H9 (cell line): Measurements from ENCODE around the gene HLA-DRB1. TPM values are rescaled to one million over a fixed set of nuclear protein-coding genes. Genes with fewer than 3 reads are reported as not detected.

Experiments
- DNase-seq: peaks from one replicate; pipeline ENCODE4 v3.0.0-alpha.2; 2017
- H2AFZ ChIP-seq: one replicate; pipeline ENCODE4 v1.6.1; 2013; ENCODE audit warnings: mild to moderate bottlenecking, low read length, control low read depth, moderate library complexity
- H2AK5ac ChIP-seq: 2 replicates; pipeline ENCODE4 v1.6.1; 2013; ENCODE audit warnings: low read length, control low read depth, mixed read lengths; ENCODE audit not compliant: insufficient read length
- H2BK120ac ChIP-seq: one replicate; pipeline ENCODE4 v1.6.1; 2013; ENCODE audit warnings: low read depth, mild to moderate bottlenecking, low read length, control low read depth, inconsistent platforms; ENCODE audit not compliant: poor library complexity, severe bottlenecking
- H2BK12ac ChIP-seq: 2 replicates; pipeline ENCODE4 v1.6.1; 2013; ENCODE audit warnings: low read length, control low read depth, mixed read lengths, low read depth; ENCODE audit not compliant: insufficient read length
- H2BK15ac ChIP-seq: 2 replicates; pipeline ENCODE4 v1.6.1; 2013; ENCODE audit warnings: low read depth, low read length, control low read depth
- H2BK20ac ChIP-seq: one replicate; pipeline ENCODE4 v1.6.1; 2013; ENCODE audit warnings: low read depth, mild to moderate bottlenecking, low read length, control low read depth, inconsistent platforms; ENCODE audit not compliant: poor library complexity, severe bottlenecking
- H2BK5ac ChIP-seq: 2 replicates; pipeline ENCODE4 v1.6.1; 2013; ENCODE audit warnings: low read length, control low read depth, mixed read lengths; ENCODE audit not compliant: insufficient read length
- H3K14ac ChIP-seq: 2 replicates; pipeline ENCODE4 v1.6.1; 2013; ENCODE audit warnings: low read length, control low read depth; ENCODE audit not compliant: insufficient read depth
- H3K18ac ChIP-seq: 2 replicates; pipeline ENCODE4 v1.6.1; 2013; ENCODE audit warnings: low read depth, mild to moderate bottlenecking, mixed read lengths, low read length, control low read depth; ENCODE audit not compliant: insufficient read length
- H3K23ac ChIP-seq: 2 replicates; pipeline ENCODE4 v1.6.1; 2013; ENCODE audit warnings: low read length, control low read depth, mixed read lengths, low read depth; ENCODE audit not compliant: insufficient read length
- H3K23me2 ChIP-seq: 2 replicates; pipeline ENCODE4 v1.6.1; 2013; ENCODE audit warnings: low read depth, mild to moderate bottlenecking, mixed read lengths, low read length, control low read depth; ENCODE audit not compliant: insufficient read length, poor library complexity, severe bottlenecking
- H3K27ac ChIP-seq: 2 replicates; pipeline ENCODE4 v1.5.1; 2013; ENCODE audit warnings: low read length, control low read depth, mixed read lengths, low read depth; ENCODE audit not compliant: insufficient read length
- H3K27me3 ChIP-seq: 2 replicates; pipeline ENCODE4 v1.6.1; 2013; ENCODE audit warnings: low read length, control low read depth, inconsistent platforms; ENCODE audit not compliant: insufficient read depth
- H3K4ac ChIP-seq: 2 replicates; pipeline ENCODE4 v1.6.1; 2013; ENCODE audit warnings: low read depth, mild to moderate bottlenecking, control low read depth, inconsistent platforms, low read length, moderate library complexity
- H3K4me1 ChIP-seq: 2 replicates; pipeline ENCODE4 v1.6.1; 2013; ENCODE audit warnings: low read length, control low read depth, inconsistent platforms; ENCODE audit not compliant: insufficient read depth
- H3K4me2 ChIP-seq: 2 replicates; pipeline ENCODE4 v1.6.1; 2013; ENCODE audit warnings: low read length, control low read depth, mixed read lengths; ENCODE audit not compliant: insufficient read length, insufficient read depth
- H3K56ac ChIP-seq: 2 replicates; pipeline ENCODE4 v1.6.1; 2013; ENCODE audit warnings: low read depth, mild to moderate bottlenecking, mixed read lengths, low read length, control low read depth; ENCODE audit not compliant: insufficient read length
- H3K79me1 ChIP-seq: 2 replicates; pipeline ENCODE4 v1.6.1; 2013; ENCODE audit warnings: low read depth, mild to moderate bottlenecking, moderate library complexity, low read length, control low read depth, inconsistent platforms; ENCODE audit not compliant: insufficient read depth, poor library complexity, severe bottlenecking
- H3K79me2 ChIP-seq: 2 replicates; pipeline ENCODE4 v1.6.1; 2013; ENCODE audit warnings: low read length, control low read depth, inconsistent platforms; ENCODE audit not compliant: insufficient read depth
- H3K9ac ChIP-seq: 2 replicates; pipeline ENCODE4 v1.6.1; 2013; ENCODE audit warnings: low read length, control low read depth, mixed read lengths; ENCODE audit not compliant: insufficient read length; ENCODE audit errors: extremely low read depth
- H3K9me3 ChIP-seq: one replicate; pipeline ENCODE4 v1.6.1; 2013; ENCODE audit warnings: low read depth, low read length, inconsistent platforms; ENCODE audit not compliant: control insufficient read depth
- H3T11ph ChIP-seq: one replicate; pipeline ENCODE4 v1.6.1; 2013; ENCODE audit warnings: mild to moderate bottlenecking, low read length, control low read depth, inconsistent platforms
- H4K20me1 ChIP-seq: one replicate; pipeline ENCODE4 v1.6.1; 2013; ENCODE audit not compliant: control insufficient read depth, insufficient read length, insufficient read depth
- H4K5ac ChIP-seq: 2 replicates; pipeline ENCODE4 v1.6.1; 2013; ENCODE audit warnings: low read depth, mild to moderate bottlenecking, mixed read lengths, low read length, control low read depth; ENCODE audit not compliant: insufficient read length
- H4K8ac ChIP-seq: replicated peaks from 2 replicates; pipeline ENCODE4 v1.6.1; 2013; ENCODE audit warnings: low read length, control low read depth, mixed read lengths, low read depth; ENCODE audit not compliant: insufficient read length
- H4K91ac ChIP-seq: 2 replicates; pipeline ENCODE4 v1.6.1; 2013; ENCODE audit warnings: low read depth, mild to moderate bottlenecking, moderate library complexity, mixed read lengths, low read length, control low read depth; ENCODE audit not compliant: insufficient read length
- H3K27ac Mint-ChIP-seq, 3 experiments: 2 replicates in 2 of 3; 3 replicates in 1 of 3; pipeline ENCODE4 v1.8.0; 2020 to 2021; ENCODE audit warnings: mixed read lengths in 3 of 3, mild to moderate bottlenecking in 1 of 3, moderate library complexity in 1 of 3
- H3K27me3 Mint-ChIP-seq: 2 replicates; pipeline ENCODE4 v1.8.0; 2021; ENCODE audit warnings: low read depth, mild to moderate bottlenecking, moderate library complexity, mixed read lengths
- H3K36me3 Mint-ChIP-seq, 3 experiments: 2 replicates in 2 of 3; 3 replicates in 1 of 3; pipeline ENCODE4 v1.8.0; 2020 to 2021; ENCODE audit warnings: low read depth in 3 of 3, mixed read lengths in 3 of 3; ENCODE audit not compliant: insufficient read depth in 1 of 3
- H3K4me1 Mint-ChIP-seq, 2 experiments: 2 replicates each; pipeline ENCODE4 v1.8.0; 2020; ENCODE audit warnings: mixed read lengths in 2 of 2
- H3K4me3 Mint-ChIP-seq, 2 experiments: 2 replicates in 1 of 2; 3 replicates in 1 of 2; pipeline ENCODE4 v1.8.0; 2020 to 2021; ENCODE audit warnings: mild to moderate bottlenecking in 2 of 2, mixed read lengths in 2 of 2, moderate library complexity in 1 of 2
- H3K9me3 Mint-ChIP-seq, 2 experiments: 2 replicates in 1 of 2; 3 replicates in 1 of 2; pipeline ENCODE4 v1.8.0; 2020; ENCODE audit warnings: mild to moderate bottlenecking in 2 of 2, mixed read lengths in 2 of 2, moderate library complexity in 1 of 2
- CTCF ChIP-seq: fragments of 200-600 bp; sonication (generic); conservative IDR thresholded peaks from 3 replicates; pipeline ENCODE4 v1.8.0; 2021; ENCODE audit warnings: antibody characterized with exemption, mild to moderate bottlenecking
- WGBS: extraction: QIAGEN DNeasy Blood & Tissue Kit; methylation state at CpG from one replicate; pipeline ENCODE4 v1.1.7; 2013; ENCODE audit warnings: missing lambda C conversion rate, low lambda C conversion rate, mixed read lengths; ENCODE audit not compliant: insufficient read length; ENCODE audit errors: extremely low coverage; 5-methylcytosine and 5-hydroxymethylcytosine counted together
- total RNA-seq: library from RNA; stranded (reverse); gene quantifications from 2 replicates; pipeline ENCODE4 v1.2.1, GENCODE V29; 2021

Gene HLA-DRB1
- total RNA-seq, 1 experiment from 2014 or later = 25.9 TPM

GRCh38 chr6:32576250-32576649 lies 13.4 kb downstream of the HLA-DRB1 start:
- no peak overlapping the region for H3K23ac ChIP-seq
- H4K5ac ChIP-seq = no peak overlapping the region
- no peak overlapping the region for H3K9ac ChIP-seq
- H3K9me3 ChIP-seq = no peaks in the 10 kb centered on the region
- H3T11ph ChIP-seq = no peak overlapping the region
- Mint-ChIP-seq H3K4me1 (peaks cover 2% of the 10 kb centered on the region in 2 experiments; a peak in 2 of 4 replicates), H3K9me3 (no peaks in the 10 kb centered on the region), H3K36me3 (peaks cover 3 to 28% (median 14%) of the 10 kb centered on the region in 3 experiments), H3K4me3 (no peak overlapping the region), H3K27me3 (no peaks in the 10 kb centered on the region), H3K27ac (no peak overlapping the region)
- H2AK5ac ChIP-seq = no peak overlapping the region
- H3K4ac ChIP-seq = no peak overlapping the region
- no peak overlapping the region for H3K14ac ChIP-seq
- no peak overlapping the region for H2BK5ac ChIP-seq
- no peak overlapping the region for H2BK120ac ChIP-seq
- no peak overlapping the region for H2BK15ac ChIP-seq
- no peaks in the 10 kb centered on the region for H3K79me1 ChIP-seq
- no peaks in the 10 kb centered on the region for H3K4me1 ChIP-seq
- WGBS = no CpG with 5 or more reads among the region's 1 CpG
- H4K91ac ChIP-seq = no peak overlapping the region
- H3K79me2 ChIP-seq = no peaks in the 10 kb centered on the region
- H3K56ac ChIP-seq = no peak overlapping the region
- H2BK12ac ChIP-seq = no peak overlapping the region
- DNase-seq = no peak
- H3K27ac ChIP-seq = no peak overlapping the region
- TF ChIP-seq CTCF = no peak
- H3K4me2 ChIP-seq = no peak overlapping the region
- H3K23me2 ChIP-seq = no peaks in the 10 kb centered on the region
- no peak overlapping the region for H3K18ac ChIP-seq
- no peak overlapping the region for H2BK20ac ChIP-seq
- no peaks in the 10 kb centered on the region for H4K20me1 ChIP-seq
- H4K8ac ChIP-seq = no peak overlapping the region
- H2AFZ ChIP-seq = no peak overlapping the region
- no peaks in the 10 kb centered on the region for H3K27me3 ChIP-seq
